NB4 (cell line): ENCODE data around the gene FRMPD3.

Source experiments
- DNase-seq: peaks from one replicate; pipeline ENCODE4 v3.0.0; 2010; ENCODE audit warnings: low read depth
- H3K4me3 ChIP-seq: one replicate; pipeline ENCODE4 v1.5.1; 2011; ENCODE audit warnings: mild to moderate bottlenecking, low read depth, low read length, moderate library complexity
- MYC ChIP-seq: IDR thresholded peaks from 2 replicates; pipeline ENCODE4 v1.6.1; 2011; ENCODE audit warnings: low read depth, low read length
- POLR2A ChIP-seq: IDR thresholded peaks from 2 replicates; pipeline ENCODE4 v1.6.1; 2011; ENCODE audit warnings: mild to moderate bottlenecking; ENCODE audit not compliant: insufficient read length; ENCODE audit errors: extremely low read depth
- TF ChIP-seq, protein P1 (sequence below): IDR thresholded peaks from one replicate; pipeline ENCODE4 v1.5.1; 2012; ENCODE audit warnings: low read depth, low read length
- TF ChIP-seq, protein P2 (sequence below): IDR thresholded peaks from 2 replicates; pipeline ENCODE4 v1.6.1; 2011; ENCODE audit warnings: low read depth, low read length

The FRMPD3 gene

DNA sequence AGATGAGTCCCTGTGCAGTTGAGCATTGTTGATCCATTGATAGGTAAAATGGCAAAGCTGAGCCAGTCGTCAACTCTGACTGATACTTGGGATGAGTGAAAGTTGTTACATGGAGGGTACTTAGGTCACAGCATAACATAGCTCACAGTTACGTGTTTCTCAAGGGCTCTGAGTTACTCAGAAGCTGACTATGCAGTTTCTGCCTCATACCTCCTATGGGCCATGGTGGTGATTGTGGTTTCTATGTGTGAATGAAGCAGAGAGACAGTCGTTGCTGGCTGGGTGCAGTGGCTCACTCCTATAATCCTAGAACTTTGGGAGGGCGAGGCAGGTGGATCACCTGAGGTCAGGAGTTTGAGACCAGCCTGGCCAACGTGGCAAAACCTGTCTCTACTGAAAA, 30.8 kb downstream of the FRMPD3 start:
- TF ChIP-seq, protein P1, sequence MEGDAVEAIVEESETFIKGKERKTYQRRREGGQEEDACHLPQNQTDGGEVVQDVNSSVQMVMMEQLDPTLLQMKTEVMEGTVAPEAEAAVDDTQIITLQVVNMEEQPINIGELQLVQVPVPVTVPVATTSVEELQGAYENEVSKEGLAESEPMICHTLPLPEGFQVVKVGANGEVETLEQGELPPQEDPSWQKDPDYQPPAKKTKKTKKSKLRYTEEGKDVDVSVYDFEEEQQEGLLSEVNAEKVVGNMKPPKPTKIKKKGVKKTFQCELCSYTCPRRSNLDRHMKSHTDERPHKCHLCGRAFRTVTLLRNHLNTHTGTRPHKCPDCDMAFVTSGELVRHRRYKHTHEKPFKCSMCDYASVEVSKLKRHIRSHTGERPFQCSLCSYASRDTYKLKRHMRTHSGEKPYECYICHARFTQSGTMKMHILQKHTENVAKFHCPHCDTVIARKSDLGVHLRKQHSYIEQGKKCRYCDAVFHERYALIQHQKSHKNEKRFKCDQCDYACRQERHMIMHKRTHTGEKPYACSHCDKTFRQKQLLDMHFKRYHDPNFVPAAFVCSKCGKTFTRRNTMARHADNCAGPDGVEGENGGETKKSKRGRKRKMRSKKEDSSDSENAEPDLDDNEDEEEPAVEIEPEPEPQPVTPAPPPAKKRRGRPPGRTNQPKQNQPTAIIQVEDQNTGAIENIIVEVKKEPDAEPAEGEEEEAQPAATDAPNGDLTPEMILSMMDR = no peak
- TF ChIP-seq, protein P2, sequence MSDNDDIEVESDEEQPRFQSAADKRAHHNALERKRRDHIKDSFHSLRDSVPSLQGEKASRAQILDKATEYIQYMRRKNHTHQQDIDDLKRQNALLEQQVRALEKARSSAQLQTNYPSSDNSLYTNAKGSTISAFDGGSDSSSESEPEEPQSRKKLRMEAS = no peak
- no peak for TF ChIP-seq MYC
- no peak for TF ChIP-seq POLR2A
- H3K4me3 ChIP-seq = no peak overlapping the region

DNA sequence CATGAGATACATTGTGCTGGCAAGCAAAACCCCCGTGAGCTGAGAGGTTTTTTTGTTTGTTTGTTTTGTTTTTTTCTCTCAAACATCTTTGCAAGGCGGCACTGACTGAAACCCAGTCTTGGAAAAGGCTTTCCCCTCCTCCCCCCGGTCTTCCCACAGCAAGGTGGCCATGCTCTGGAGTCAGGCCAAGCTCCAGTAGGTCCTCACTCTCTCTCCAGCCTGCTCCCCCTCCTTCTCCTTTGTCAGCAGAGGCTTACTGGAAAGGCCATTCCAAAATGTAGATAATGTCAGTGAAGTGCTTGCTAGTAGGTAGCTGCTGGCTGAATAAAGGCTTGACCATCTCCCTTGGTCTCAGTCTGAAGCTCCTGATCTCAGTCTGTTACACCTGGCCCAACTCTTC, 32.6 kb downstream of the FRMPD3 start:
- no peak for TF ChIP-seq MYC
- TF ChIP-seq, protein P2 = no peak
- TF ChIP-seq, protein P1 = no peak
- TF ChIP-seq POLR2A = no peak
- no peak for DNase-seq
- H3K4me3 ChIP-seq = no peak overlapping the region

More for the DNA sequence above, 30.8 kb downstream of the FRMPD3 start:
- DNase-seq = no peak

- peak; percentile 15 for DNase-seq
- H3K4me3 ChIP-seq = no peak overlapping the region
- TF ChIP-seq, protein P1 = no peak
- no peak for TF ChIP-seq MYC
- no peak for TF ChIP-seq POLR2A
- TF ChIP-seq, protein P2 = no peak
Observed at GRCh38 chrX:107484002-107484726, 34.7 kb downstream of the FRMPD3 start.

GRCh38 chrX:107485013-107485412, 35.6 kb downstream of the FRMPD3 start:
- TF ChIP-seq, protein P2 = no peak
- TF ChIP-seq, protein P1 = peak; percentile 9
- TF ChIP-seq POLR2A (no peak), MYC (no peak)
- DNase-seq = peak; percentile 11
- H3K4me3 ChIP-seq = no peak overlapping the region

DNA sequence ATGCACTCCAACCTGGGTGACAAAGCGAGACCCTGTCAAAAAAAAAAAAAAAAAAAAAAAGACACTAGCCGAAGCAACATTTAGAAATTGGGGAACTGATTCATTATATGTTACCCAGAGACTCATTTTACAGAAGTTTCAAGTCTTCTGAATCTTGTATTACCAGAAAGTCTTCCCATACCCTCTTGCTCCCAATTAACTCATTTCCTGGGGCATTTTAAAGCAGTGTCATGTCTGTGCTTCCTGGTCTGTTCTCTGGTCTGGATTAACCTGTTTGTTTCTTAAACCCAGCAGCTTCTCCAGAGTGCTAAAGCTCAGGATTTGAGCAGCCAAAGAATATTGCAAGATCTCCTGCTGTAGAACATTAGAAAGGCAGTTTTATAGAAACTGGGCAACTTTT, 43.7 kb downstream of the FRMPD3 start:
- no peak for DNase-seq
- H3K4me3 ChIP-seq = no peak overlapping the region
- TF ChIP-seq, protein P1 = no peak
- TF ChIP-seq POLR2A (no peak), MYC (no peak)
- TF ChIP-seq, protein P2 = no peak

DNA sequence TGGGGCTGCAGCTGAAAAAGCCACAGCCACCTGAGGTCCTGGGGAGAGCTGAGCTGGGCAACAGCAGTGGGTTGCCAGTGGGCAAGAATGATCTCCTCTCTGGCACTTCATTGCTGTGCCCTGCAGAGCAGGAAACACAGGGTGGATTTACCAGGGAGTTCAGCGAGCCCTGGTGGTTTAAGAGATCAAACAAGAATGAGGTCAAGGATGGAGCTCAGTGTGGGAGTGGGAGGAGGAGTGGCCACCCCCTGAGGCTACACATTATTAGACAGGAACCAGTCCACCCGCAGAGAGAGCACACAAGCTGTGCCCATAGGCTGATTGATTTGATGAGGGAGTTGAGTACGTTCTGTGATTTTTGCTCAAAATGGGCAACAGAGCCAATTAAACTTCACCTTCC, 47.3 kb downstream of the FRMPD3 start:
- H3K4me3 ChIP-seq = no peak overlapping the region
- no peak for DNase-seq
- TF ChIP-seq, protein P1 = no peak
- no peak for TF ChIP-seq MYC
- TF ChIP-seq POLR2A = no peak
- TF ChIP-seq, protein P2 = no peak
